Dendritic cell treated with granulocyte-macrophage colony-stimulating factor and Interleukin-4, amounts not matched to agents 40 ng/mL and 50 ng/mL, for 4 days (primary cell): ENCODE data around the gene PCSK6.
"Not testable (repeated sequence)": the region's sequence is repeated elsewhere in the genome, so short reads cannot be mapped to it uniquely, and the experiment has no call there.

Experiments
- H3K27ac Mint-ChIP-seq: one replicate; pipeline ENCODE4 v1.8.0; 2022; ENCODE audit warnings: mild to moderate bottlenecking, mixed read lengths
- H3K27me3 Mint-ChIP-seq: one replicate; pipeline ENCODE4 v1.8.0; 2022; ENCODE audit warnings: mild to moderate bottlenecking, mixed read lengths
- H3K36me3 Mint-ChIP-seq: one replicate; pipeline ENCODE4 v1.8.0; 2022; ENCODE audit warnings: low read depth, mixed read lengths
- H3K4me1 Mint-ChIP-seq: one replicate; pipeline ENCODE4 v1.8.0; 2022; ENCODE audit warnings: low read depth, mixed read lengths
- H3K4me3 Mint-ChIP-seq: one replicate; pipeline ENCODE4 v1.8.0; 2022; ENCODE audit warnings: mild to moderate bottlenecking, moderate library complexity, mixed read lengths
- H3K9me3 Mint-ChIP-seq: one replicate; pipeline ENCODE4 v1.8.0; 2022; ENCODE audit warnings: mixed read lengths
- intact Hi-C: fragments of 100-400 bp; cut with micrococcal nuclease; formaldehyde crosslinking; loops from one replicate; pipeline ENCODE4 v1.15.0; 2022

Gene PCSK6

GRCh38 chr15:101366853-101367252 lies 122.7 kb downstream of the PCSK6 start:
- Mint-ChIP-seq H3K36me3 (no peaks in the 10 kb centered on the region), H3K9me3 (no peaks in the 10 kb centered on the region)
- intact Hi-C loops = no loop called here

DNA sequence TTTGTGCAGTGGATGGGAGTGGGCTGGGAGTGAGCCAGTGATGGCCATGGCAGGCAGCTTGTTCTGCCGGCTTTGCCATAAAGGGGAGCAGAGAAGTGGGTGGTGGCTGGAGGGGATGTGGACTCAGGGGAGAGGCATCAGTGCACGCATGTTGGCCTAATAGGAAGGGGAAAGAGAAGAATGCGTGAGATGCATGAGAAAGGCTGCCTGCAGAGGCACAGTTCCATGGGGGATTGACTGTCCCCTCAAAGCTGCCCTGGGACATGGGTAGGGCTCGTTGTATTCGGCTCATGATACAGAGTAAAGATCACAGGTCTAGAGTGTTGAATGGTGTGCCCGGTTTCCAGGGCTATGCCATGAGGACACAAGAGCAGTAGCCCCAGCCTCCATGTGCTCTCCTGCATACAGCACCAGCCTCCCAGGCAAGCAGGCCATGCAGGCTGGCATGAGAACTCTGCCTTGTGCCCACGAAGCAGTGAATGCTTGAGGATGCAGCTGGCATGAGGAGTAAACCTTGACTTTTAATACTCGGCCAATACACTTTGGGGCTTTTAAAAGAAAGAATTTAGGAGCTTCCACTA lies 126.4 kb downstream of the PCSK6 start:
- no peak overlapping the region for H3K4me3 Mint-ChIP-seq
- no peaks in the 10 kb centered on the region for H3K36me3 Mint-ChIP-seq
- no peak overlapping the region for H3K27ac Mint-ChIP-seq
- intact Hi-C loops = no loop called here
- H3K9me3 Mint-ChIP-seq = no peaks in the 10 kb centered on the region
- no peaks in the 10 kb centered on the region for H3K4me1 Mint-ChIP-seq
- peaks cover 10% of the 10 kb centered on the region for H3K27me3 Mint-ChIP-seq

More at GRCh38 chr15:101366853-101367252, 122.7 kb downstream of the PCSK6 start:
- H3K27me3 Mint-ChIP-seq = peaks cover 10% of the 10 kb centered on the region
- no peaks in the 10 kb centered on the region for H3K4me1 Mint-ChIP-seq
- H3K27ac Mint-ChIP-seq = no peak overlapping the region
- H3K4me3 Mint-ChIP-seq = no peak overlapping the region

GRCh38 chr15:101362359-101362758 lies 127.1 kb downstream of the PCSK6 start:
- H3K36me3 Mint-ChIP-seq = no peaks in the 10 kb centered on the region
- peaks cover 10% of the 10 kb centered on the region for H3K27me3 Mint-ChIP-seq
- H3K4me1 Mint-ChIP-seq = no peaks in the 10 kb centered on the region
- no peak overlapping the region for H3K4me3 Mint-ChIP-seq
- intact Hi-C loops = no loop called here
- no peaks in the 10 kb centered on the region for H3K9me3 Mint-ChIP-seq
- H3K27ac Mint-ChIP-seq = no peak overlapping the region

DNA sequence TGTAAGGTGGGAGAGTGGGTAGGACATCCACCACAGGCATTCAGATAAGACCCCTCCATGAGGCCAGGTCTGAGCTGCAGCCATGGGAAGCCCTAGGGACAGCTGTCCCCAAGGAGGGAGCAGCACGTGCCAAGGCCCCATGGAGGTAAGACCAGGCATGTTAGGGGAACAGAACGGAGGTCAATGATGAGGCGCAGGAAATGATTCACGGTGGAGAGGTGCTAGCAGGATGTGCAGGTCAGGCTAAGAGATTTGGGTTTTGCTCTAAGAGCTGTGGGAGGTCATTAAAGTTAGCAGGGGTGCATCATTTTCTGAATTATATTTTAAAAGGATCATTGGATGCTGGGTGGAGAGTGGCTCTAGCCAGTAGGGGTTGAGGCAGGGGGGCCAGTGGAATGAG lies 128.1 kb downstream of the PCSK6 start:
- Mint-ChIP-seq H3K4me3 (no peak overlapping the region), H3K9me3 (no peaks in the 10 kb centered on the region), H3K27me3 (peaks cover 10% of the 10 kb centered on the region), H3K36me3 (no peaks in the 10 kb centered on the region), H3K4me1 (no peaks in the 10 kb centered on the region), H3K27ac (no peak overlapping the region)
- intact Hi-C loops = no loop called here

GRCh38 chr15:101359365-101359947 lies 130.1 kb downstream of the PCSK6 start:
- Mint-ChIP-seq H3K36me3 (no peaks in the 10 kb centered on the region), H3K4me1 (no peaks in the 10 kb centered on the region), H3K4me3 (no peak overlapping the region), H3K27ac (no peak overlapping the region), H3K27me3 (peaks cover 13% of the 10 kb centered on the region), H3K9me3 (no peaks in the 10 kb centered on the region)
- intact Hi-C loops = no loop called here

GRCh38 chr15:101358895-101359294 lies 130.6 kb downstream of the PCSK6 start:
- no peaks in the 10 kb centered on the region for H3K9me3 Mint-ChIP-seq
- peaks cover 11% of the 10 kb centered on the region for H3K27me3 Mint-ChIP-seq
- H3K36me3 Mint-ChIP-seq = no peaks in the 10 kb centered on the region
- H3K4me1 Mint-ChIP-seq = no peaks in the 10 kb centered on the region
- no peak overlapping the region for H3K4me3 Mint-ChIP-seq
- H3K27ac Mint-ChIP-seq = no peak overlapping the region
- intact Hi-C loops = no loop called here

- H3K4me3 Mint-ChIP-seq = no peak overlapping the region
- intact Hi-C loops = no loop called here
- peaks cover 13% of the 10 kb centered on the region for H3K27me3 Mint-ChIP-seq
- no peaks in the 10 kb centered on the region for H3K4me1 Mint-ChIP-seq
- H3K9me3 Mint-ChIP-seq = no peaks in the 10 kb centered on the region
- H3K27ac Mint-ChIP-seq = no peak overlapping the region
- H3K36me3 Mint-ChIP-seq = no peaks in the 10 kb centered on the region
Measured at GRCh38 chr15:101357885-101358284, 131.6 kb downstream of the PCSK6 start.

DNA sequence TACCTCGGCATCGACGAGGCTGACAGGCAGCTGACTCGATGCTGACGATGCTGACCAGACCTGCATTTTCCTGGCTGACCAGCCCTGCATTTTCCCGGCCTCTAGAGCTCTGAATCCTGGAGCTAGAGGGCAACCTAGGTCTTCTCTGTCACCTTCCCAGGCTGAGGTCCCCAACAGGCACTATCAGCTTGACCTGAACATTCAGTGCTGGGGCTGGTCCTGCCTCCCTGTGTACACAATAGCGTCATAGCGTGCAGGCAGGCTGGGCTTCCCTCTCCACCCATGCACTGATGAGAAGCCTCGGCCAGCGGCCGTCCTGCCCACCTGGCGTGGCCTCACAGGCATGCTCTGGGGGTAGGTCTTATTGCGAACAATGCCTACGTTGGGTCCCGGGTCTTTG lies 132.2 kb downstream of the PCSK6 start:
- intact Hi-C loops = no loop called here
- H3K27ac Mint-ChIP-seq = no peak overlapping the region
- H3K9me3 Mint-ChIP-seq = no peaks in the 10 kb centered on the region
- H3K36me3 Mint-ChIP-seq = no peaks in the 10 kb centered on the region
- no peak overlapping the region for H3K4me3 Mint-ChIP-seq
- H3K4me1 Mint-ChIP-seq = no peaks in the 10 kb centered on the region
- peaks cover 11% of the 10 kb centered on the region for H3K27me3 Mint-ChIP-seq

- H3K27ac Mint-ChIP-seq, H3K27me3 Mint-ChIP-seq, intact Hi-C loops: not testable (repeated sequence)
Measured at GRCh38 chr15:101356512-101357172, 132.9 kb downstream of the PCSK6 start.

DNA sequence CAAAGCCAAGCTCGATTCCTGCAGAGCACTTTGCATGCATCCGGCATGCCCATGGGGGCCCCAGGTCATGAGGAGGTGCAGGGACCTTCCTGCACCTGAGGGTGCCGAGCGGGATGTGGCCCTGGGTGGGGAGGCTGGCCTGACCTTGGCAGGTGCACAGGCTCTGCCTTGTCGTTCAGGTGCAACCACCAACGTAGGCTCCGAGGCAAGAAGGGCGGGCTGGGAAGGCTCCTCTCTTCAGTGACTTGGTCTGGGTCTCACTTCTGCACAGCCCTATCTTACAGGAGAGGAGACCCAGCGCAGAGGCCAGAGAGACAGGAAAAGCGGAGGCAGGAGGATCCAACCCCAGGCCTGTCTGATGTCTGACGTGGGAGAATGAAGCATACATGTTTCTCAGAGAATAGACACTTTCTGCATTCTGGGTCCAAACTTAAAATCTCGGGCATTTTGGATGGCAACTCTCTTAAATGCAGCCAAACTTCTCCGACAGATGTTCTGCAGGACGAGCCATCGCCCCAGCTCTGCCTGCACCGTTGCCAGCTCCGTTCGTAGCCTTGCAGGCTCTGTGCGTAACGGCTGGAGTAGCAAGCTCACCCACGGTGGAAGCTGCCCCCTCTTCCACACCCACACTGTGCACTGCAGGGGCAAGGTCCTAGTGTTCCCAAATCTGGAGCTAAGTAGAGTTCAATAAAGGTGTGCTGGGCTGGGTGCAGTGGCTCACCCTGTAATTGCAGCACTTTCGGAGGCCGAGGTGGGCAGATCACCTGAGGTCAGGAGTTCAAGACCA lies 133.6 kb downstream of the PCSK6 start:
- Mint-ChIP-seq H3K4me1 (no peaks in the 10 kb centered on the region), H3K27ac (no peak overlapping the region), H3K9me3 (no peaks in the 10 kb centered on the region), H3K36me3 (no peaks in the 10 kb centered on the region), H3K27me3 (peaks cover 5% of the 10 kb centered on the region), H3K4me3 (no peak overlapping the region)
- intact Hi-C loops = no loop called here

More at GRCh38 chr15:101356512-101357172, 132.9 kb downstream of the PCSK6 start:
- not testable (repeated sequence) for H3K4me3 Mint-ChIP-seq, H3K4me1 Mint-ChIP-seq, H3K36me3 Mint-ChIP-seq, H3K9me3 Mint-ChIP-seq

DNA sequence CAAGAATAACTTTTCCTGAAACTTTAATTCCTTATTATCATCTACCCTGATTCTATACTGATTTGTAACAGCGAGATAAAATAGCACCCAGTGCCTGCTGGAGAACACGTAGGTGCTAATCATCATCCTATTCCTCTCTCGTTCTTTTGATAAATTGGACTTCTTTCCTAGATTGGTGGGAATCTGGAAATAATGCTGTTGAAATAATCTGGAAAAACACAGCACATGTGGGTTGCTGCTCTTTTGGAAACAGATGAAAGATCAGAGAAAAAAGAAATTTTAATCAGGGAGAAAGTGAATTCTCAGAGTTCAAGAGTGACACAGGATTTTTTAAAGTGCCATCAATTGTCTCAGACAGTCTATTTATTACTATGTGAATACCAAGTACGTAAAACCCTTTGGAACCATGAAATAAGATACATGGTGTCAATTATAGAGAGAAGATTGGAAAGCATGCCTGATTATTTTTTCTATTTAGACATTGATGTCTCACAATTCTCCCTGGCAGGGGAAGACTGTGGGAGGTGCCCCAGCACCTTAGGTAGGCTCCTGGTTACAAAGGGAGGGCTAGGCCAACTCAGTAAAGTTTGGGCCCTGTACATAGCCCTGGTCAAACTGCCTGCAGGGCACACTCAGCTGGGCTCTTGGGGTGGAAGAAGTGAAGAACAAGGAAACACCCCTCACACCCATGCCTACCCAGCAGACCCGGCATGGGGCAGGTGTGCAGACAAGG lies 134.4 kb downstream of the PCSK6 start:
- H3K27me3 Mint-ChIP-seq = peaks cover 5% of the 10 kb centered on the region
- no peak overlapping the region for H3K27ac Mint-ChIP-seq
- no peak overlapping the region for H3K4me3 Mint-ChIP-seq
- no peaks in the 10 kb centered on the region for H3K9me3 Mint-ChIP-seq
- no peaks in the 10 kb centered on the region for H3K4me1 Mint-ChIP-seq
- intact Hi-C loops = no loop called here
- H3K36me3 Mint-ChIP-seq = no peaks in the 10 kb centered on the region

DNA sequence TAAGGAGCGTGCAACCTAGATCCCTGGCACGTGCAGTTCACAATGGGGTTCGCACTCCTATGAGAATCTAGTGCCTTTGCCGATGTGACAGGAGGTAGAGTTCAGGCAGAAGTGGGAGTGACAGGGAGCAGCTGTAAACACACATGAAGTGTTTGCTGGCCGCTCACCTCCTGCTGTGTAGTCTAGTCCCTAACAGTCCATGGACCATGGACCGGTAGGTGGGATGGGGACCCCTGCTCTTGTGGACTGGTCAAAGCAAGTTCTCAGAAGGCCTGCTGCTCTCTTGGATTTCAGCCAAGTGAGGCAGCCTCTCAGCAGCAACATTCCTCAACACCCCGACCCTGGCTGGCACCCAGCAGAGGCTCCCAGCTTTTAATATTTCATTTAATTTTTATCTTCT lies 136.3 kb downstream of the PCSK6 start:
- Mint-ChIP-seq H3K4me1 (no peaks in the 10 kb centered on the region), H3K27ac (no peak overlapping the region), H3K27me3 (peaks cover 12% of the 10 kb centered on the region), H3K36me3 (no peaks in the 10 kb centered on the region), H3K4me3 (no peak overlapping the region), H3K9me3 (no peaks in the 10 kb centered on the region)
- intact Hi-C loops = no loop called here

- no peak overlapping the region for H3K27ac Mint-ChIP-seq
- H3K27me3 Mint-ChIP-seq = peaks cover 24% of the 10 kb centered on the region
- no peaks in the 10 kb centered on the region for H3K9me3 Mint-ChIP-seq
- H3K4me3 Mint-ChIP-seq = no peak overlapping the region
- H3K4me1 Mint-ChIP-seq = no peaks in the 10 kb centered on the region
- intact Hi-C loops = no loop called here
- no peaks in the 10 kb centered on the region for H3K36me3 Mint-ChIP-seq
Measured at GRCh38 chr15:101351736-101352135, 137.8 kb downstream of the PCSK6 start.
